OCI-LY3 (cell line): ENCODE data around the gene NDC1.

ENCODE experiments used
- EZH2phosphoT487 ChIP-seq: fragments of 200-600 bp; shearing (Covaris generic); IDR thresholded peaks from 2 replicates; pipeline ENCODE4 v1.6.1; 2018; ENCODE audit warnings: antibody characterized with exemption, mixed run types, low read depth
- TF ChIP-seq, protein P1 (sequence below): fragments of 200-600, 300-600 bp; sonication (generic); IDR thresholded peaks from 2 replicates; pipeline ENCODE4 v1.5.1; 2014; ENCODE audit warnings: antibody characterized with exemption, low read length, low read depth

DNA sequence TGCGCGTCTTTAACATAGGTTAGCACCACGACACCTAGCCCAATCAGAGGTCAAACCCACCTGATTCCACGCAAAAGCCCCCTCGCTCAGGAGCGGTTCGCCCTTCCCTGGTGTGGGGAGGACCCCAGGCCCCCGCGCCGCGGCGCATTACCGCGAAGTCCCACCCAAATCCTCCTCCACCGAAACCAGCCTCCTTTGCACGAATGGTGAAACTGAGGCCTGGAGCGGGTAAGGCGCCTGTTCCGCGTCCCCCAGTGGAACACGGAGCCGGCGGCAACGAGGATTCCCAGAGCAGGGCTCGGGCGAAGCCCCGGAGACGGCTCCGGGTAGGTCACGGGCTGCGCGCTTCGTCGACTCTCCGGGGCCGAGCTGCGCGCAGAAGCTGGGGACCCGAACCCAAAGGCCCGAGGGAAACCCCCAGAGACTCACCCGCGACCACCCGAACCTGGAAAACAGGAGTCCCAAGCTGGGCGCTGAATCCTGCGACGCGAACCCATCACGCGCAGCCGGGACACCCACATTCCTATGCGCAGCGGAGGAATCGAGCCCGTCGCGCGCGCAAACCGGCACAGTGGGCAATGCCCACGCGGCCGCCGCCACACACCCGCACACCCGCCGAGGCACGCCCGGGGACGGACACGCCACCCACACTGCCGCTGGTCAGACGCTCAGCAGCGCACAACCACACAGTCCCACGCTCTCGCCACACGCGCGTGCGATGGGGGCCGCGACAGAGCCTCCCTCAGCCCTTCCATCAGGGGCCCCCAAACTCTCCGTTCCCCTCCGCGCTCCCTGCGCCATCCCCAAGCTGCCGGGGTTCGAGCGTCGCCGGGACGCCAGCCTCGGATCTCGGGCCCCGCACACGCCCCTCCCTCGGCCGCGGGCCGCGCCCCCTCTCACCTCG, 99.6 kb downstream of the NDC1 start:
- TF ChIP-seq, protein P1, sequence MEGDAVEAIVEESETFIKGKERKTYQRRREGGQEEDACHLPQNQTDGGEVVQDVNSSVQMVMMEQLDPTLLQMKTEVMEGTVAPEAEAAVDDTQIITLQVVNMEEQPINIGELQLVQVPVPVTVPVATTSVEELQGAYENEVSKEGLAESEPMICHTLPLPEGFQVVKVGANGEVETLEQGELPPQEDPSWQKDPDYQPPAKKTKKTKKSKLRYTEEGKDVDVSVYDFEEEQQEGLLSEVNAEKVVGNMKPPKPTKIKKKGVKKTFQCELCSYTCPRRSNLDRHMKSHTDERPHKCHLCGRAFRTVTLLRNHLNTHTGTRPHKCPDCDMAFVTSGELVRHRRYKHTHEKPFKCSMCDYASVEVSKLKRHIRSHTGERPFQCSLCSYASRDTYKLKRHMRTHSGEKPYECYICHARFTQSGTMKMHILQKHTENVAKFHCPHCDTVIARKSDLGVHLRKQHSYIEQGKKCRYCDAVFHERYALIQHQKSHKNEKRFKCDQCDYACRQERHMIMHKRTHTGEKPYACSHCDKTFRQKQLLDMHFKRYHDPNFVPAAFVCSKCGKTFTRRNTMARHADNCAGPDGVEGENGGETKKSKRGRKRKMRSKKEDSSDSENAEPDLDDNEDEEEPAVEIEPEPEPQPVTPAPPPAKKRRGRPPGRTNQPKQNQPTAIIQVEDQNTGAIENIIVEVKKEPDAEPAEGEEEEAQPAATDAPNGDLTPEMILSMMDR = no peak
- TF ChIP-seq EZH2phosphoT487 = no peak
